NCI-H69 (cell line): ENCODE measurements around the gene CYP2A7.
"Not testable (repeated sequence)": the region's sequence is repeated elsewhere in the genome, so short reads cannot be mapped to it uniquely, and the experiment has no call there.

ENCODE experiments used
- DNase-seq: peaks from one replicate; lab custom pipeline; 2025; lab: John Stamatoyannopoulos, UW

The CYP2A7 gene

DNA sequence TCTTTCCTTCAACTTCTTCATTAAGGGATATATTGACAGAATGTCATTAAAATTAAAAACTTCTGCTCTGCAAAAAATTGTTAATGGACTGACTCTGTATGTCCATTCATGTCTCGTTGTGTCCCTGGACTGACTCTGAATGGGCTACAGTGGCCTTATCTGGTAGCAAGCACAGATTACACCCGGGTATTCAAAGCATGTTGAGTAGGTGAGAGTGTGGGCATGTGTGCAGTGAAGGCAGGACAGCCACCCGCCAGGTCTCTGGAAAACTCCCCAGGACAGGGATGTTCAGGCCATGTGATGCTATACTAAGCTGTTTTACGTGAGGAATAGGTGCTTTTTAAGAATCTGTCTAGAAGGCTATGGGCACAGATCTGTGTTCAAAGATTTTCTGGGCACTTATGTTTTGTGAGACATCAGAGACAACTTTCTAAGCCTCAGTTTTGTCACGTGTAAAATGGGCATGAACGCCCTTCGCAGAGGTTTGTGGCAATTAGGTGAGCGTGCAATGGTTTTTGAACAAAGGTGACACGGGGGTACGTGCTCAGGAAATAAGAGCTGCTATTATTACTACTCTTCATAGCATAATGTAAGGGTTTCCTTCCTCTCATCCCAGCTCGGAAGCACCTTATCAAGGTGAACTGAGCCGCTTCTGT lies 38.9 kb downstream of the CYP2A7 start:
- not testable (repeated sequence) for DNase-seq

- not testable (repeated sequence) for DNase-seq
Observed at GRCh38 chr19:40842012-40842411, 40.0 kb downstream of the CYP2A7 start.

DNA sequence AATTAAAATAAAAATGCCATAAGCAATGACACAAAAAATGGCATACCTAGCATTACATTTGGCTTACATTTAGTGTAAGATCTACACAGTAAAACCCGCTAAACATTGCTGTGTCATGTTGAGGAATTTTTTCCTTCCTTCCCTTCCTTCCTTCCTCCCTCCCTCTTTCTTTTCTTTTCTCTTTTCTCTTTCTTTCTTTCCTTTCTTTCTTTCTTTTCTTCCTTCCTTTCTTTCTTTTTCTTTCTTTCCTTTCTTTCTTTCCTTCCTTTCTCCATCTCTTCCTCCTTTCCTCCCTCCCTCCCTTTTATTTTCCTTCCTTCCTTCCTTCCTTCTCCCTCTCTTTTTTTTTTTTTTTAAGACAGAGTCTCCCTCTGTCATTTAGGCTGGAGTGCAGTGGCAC lies 43.6 kb downstream of the CYP2A7 start:
- not testable (repeated sequence) for DNase-seq

DNA sequence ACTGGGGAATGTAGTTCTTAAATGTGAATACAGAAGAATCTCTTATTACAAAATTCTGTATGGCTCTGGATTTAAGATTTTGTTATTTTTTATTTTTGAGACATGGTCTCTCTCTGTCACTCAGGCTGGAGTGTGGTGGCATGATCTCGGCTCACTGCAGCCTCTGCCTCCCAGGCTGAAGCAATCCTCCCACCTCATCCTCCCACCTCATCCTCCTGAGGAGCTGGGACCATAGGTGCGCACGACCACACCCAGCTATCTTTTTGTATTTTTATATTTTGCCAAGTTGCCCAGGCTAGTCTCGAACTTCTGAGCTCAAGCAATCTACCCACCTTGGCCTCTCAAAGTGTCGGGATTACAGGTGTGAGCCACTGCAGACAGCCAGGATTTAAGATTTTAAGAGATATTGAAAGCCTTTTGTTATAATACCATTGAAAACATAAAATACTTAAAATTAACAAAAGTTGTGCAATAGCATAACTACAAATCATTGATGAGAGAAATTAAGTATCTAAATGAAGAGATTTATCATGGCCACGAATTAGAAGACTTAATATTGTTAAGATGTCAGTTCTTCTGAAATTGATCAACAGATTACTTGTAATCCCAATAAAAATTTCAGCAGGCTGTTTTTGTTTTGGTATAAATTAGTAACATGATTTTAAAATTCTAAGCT lies 45.1 kb downstream of the CYP2A7 start:
- DNase-seq = no peak

GRCh38 chr19:40833728-40834533 lies 48.1 kb downstream of the CYP2A7 start:
- DNase-seq = not testable (repeated sequence)

GRCh38 chr19:40832431-40832790 lies 49.6 kb downstream of the CYP2A7 start:
- not testable (repeated sequence) for DNase-seq

DNA sequence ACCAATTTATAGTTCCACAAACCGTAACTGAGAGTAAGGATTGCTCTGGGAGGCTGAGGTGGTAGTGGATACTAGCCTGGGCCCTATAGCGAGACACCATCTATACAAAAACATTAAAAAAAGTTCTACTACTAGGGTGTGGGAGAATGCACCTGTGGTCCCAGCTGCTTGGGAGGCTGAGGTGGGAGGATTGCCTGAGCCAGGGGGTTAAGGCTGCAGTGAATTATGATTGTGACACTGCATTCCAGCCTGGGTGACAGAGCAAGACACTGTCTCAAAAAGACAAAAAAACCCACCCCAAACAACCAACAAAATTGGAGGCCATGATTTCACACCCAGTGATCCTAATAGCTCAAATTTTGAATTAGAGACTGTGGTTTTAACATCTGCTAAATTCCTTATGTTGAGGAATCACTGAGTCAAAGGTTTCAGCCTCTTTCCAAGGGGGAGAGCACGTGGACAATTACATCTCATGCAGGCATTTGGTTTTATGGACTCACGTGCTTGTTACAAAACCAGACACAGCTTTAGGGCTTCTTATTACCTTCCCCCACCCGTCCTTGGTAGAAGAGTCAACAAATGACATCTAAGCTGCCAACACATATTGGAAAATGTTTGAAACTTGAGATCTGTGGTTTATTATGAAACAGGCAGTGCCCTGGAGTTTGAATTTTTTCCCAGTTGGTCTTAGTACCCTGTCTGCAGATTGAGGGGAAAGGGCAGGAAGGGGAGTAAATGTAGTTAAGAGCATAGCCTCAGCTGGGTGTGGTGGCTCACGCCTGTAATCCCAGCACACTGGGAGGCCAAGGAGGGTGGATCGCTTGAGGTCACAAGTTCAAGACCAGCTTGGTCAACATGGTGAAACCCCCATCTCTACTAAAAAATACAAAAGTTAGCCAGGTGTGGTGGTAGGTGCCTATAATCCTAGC lies 50.3 kb downstream of the CYP2A7 start:
- peak; percentile 67 for DNase-seq

DNA sequence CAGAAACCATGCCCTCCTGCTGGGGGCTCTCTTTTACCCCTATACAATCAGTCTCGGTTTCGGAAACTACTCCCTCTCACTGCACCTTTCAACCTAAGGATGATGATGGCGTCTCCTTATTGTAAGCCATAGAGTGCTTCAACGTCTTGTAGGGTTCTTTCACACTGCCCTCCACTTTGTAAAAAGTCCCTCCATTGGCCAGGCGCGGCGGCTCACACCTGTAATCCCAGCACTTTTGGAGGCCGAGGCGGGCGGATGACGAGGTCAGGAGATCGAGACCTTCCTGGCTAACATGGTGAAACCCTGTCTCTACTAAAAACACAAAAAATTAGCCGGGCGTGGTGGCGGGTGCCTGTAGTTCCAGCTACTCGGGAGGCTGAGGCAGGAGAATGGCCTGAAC lies 51.3 kb downstream of the CYP2A7 start:
- not testable (repeated sequence) for DNase-seq

DNA sequence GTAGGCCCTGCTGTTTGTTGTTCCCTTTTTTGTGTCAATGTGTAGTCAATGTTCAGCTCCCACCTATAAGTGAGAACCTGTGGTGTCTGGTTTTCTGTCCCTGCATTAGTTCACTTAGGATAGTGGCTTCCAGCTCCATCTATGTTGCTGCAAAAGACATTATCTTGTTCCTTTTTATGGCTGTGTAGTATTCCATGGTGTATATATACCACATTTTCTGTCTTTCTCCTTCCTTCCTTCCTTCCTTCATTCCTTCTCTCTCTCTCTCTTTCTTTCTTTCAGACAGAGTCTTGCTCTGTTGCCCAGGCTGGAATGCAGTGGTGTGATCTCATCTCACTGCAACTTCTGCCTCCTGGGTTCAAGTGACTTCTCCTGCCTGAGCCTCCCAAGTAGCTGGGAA lies 52.8 kb downstream of the CYP2A7 start:
- DNase-seq = no peak

DNA sequence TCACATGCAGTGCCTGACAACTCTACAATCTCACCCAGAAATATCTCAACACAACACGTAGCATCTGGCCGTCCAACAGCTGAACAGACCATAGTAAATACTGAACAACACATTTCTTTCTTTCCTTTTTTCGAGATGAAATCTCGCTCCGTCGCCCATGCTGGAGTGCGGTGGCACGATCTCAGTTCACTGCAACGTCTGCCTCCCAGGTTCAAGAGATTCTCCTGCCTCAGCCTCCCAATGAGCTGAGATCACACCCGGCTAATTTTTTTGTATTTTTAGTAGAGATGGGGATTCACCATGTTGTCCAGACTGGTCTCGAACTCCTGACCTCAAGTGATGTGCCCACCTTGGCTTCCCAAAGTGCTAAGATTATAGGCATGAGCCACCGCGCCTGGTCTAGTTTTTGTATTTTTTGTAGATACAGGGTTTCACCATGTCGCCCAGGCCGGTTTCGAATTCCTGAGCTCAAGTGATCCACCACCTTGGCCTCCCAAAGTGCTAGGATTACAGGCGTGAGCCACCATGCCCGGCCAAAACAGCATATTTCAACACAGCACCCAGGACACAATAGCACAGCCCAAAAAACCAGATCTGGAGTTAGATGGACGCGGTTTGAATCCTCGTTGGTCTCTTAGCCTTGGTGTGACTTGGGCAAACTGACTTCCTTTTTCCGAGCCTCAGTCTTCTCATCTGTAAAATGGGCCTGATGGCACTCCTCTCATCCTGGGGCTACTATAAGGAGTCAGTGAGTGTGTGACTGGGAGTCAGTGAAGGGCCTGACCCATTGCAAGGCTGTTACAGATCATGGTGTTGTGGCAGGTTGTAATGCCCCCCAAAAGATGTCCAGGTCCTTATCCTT lies 54.4 kb downstream of the CYP2A7 start:
- no peak for DNase-seq

- not testable (repeated sequence) for DNase-seq
Observed at GRCh38 chr19:40826699-40827385, 55.2 kb downstream of the CYP2A7 start.

DNA sequence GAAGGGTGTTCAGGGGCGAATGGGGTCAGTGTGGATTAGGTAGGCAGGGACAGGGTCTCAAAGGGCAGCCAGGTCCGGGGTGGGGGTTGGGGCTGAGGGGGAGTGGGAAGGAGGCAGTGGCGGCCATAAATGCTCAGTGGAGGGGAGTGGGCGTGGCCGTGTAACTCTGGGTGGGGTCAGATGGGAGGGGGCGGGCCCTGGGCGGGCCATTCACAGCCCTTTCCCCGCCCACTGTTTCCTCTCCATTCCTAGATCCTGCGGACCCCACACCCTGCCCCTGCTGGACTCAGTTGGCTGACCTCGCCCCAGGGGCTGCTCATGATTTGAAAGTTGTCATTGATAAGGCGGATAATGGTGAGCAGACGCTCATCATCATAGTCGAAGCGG lies 55.7 kb downstream of the CYP2A7 start:
- DNase-seq = not testable (repeated sequence)

DNA sequence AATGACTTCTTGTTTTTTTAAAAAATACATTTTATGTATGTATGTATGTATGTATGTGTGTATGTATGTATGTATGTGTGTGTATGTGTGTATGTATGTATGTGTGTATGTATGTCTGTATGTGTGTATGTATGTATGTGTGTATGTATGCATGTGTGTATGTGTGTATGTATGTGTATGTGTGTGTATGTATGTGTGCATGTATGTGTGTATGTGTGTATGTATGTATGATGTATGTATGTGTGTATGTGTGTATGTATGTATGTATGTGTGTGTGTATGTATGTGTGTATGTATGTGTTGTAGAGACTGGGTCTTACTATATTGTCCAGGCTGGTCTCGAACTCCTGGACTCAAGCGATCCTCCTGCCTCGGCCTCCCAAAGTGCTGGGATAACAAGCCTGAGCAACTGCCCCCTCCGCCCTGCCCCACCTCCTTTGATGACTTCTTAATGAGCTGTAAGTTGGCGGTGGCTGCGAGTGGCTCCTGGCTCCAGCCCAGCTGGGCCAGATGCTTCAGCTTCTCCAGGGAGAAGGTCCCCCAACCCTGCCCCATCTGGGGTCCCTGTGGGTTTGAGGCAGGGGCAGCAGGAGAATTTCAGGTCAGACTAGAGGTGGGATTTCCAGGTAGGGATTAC lies 56.5 kb downstream of the CYP2A7 start:
- DNase-seq = not testable (repeated sequence)
